Measurements from ENCODE around the gene PITPNM1.
"Not testable (repeated sequence)": the region's sequence is repeated elsewhere in the genome, so short reads cannot be mapped to it uniquely, and the experiment has no call there.

PITPNM1 gene

DNA sequence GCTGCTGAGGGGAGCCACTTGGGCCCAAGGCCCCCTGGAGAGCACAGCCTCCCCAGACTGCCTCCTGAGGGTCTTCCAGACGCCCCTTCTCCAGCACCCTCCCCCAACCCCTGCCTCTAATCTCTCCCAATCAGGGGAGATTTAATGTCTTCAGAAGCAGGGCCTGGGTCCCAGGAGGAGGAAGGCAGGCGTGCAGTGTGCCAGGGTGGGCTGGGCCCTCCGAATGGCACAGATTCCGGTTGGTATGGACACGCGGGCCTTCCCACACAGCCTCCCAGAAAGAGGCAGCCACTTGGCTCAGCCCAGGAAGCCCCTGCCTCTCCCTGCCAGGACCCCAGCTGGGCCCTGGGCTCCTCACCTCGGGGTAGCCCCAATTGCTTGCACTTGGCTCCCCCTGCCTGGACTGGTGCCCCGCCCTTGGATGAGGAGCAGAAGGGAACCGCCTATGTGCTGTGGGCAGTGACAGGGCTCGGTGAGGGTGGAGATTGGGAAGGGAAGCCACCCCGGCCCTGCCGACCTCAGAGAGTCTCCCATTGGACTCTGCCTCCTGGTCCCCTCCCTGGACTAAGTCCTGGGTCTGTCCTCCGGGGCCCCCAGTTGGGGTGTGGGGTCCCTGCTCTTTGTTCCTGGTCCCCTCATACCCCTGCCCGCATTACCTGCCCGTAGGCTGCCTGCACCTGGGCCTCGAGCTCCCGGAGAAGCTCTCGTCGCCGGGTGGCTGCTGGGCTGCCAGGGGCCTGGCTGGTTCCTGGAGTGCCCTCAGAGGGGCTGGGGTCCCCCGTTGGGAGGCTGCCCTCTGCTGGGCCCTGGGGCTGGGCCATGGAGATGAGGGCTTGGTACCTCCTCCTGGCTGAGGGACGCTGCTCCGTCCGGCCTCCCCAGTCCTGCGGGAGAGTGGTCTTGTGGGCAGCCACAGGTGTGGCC lies 18.7 kb upstream of the PITPNM1 start:
- no peak for DNase-seq (ENCODE audit: low read depth)

DNA sequence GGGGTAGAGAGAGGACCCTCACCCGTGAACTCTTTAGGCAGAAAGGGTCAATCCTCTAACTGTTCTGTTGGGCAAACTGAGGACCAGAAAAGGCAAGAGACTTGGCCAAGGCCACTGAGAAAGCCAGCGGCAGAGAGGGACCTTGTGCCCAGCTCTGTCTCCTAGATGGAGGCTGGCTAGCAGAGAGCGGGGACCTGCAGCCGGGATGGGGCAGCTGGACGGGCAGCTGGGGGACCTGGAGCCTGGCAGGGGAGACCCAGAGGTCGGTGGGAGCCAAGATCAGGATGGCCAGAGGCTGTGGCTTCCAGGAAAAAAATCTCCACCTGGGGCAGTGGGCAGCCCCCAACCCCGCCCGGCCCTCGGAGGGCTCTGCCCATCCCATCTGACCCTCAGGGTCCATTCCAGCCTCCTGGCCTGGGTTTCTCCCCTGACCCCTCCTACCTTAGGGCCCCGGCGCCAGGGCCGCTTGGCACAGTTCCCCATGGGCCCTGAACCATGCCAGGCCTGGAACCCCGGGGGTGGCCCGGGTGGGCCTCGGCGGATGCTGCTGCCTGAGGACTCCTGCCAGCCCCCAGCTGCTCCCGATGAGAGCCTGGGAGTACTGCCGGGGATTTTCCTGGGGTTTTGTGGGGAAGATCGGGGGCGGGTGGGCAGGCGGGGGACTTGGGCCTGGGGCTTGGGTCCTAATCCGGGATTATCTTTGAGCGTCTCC lies 17.8 kb upstream of the PITPNM1 start, which contains the start of gene CABP2:
Gene CABP2, minus strand, starts transcription at position 603 of the 712 bp plus-strand sequence. Its CDS starts 120 bp downstream, at position 483.
- DNase-seq (ENCODE audit: low read depth), result no peak

DNA sequence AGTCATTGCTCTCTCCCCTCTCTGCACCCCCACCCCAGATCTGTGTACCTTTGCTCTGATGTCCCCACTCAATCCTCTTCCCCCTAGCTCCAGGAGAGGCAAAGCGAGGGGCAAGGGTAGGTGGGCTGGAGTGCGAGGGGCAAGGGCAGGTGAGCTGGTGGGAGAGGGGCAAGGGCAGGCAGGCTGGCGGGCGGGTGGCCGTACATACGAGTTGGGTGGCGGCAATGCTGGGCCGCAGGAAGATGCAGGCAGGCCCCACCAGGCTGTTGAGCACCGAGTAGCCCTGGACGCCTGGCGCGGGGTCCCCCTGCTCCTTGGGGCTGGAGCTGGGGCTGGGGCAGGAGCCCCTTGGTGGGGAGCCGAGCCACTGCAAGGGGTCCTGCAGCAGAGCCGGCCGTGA lies 17.2 kb upstream of the PITPNM1 start:
- DNase-seq (ENCODE audit: low read depth), result no peak

DNA sequence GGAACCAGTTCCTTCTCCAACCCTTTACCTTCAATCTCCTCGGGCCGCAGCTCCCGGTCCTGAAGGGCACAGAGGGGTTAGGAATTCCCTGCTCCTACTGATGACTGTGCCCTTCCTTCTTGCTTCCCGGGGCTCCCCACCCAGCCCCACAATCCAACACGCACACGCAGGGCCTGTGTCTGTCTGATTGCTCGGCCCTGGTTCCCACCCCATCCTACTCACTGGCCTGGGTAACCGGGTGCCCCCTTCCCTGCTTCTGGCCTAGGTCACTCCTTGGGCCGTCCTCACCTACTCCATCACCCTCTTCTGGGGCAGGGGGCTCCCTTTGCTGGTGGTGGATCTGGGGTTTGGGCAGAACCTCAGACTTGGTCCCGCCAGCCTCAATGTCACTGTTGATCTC lies 16.8 kb upstream of the PITPNM1 start:
- no peak for DNase-seq (ENCODE audit: low read depth)

DNA sequence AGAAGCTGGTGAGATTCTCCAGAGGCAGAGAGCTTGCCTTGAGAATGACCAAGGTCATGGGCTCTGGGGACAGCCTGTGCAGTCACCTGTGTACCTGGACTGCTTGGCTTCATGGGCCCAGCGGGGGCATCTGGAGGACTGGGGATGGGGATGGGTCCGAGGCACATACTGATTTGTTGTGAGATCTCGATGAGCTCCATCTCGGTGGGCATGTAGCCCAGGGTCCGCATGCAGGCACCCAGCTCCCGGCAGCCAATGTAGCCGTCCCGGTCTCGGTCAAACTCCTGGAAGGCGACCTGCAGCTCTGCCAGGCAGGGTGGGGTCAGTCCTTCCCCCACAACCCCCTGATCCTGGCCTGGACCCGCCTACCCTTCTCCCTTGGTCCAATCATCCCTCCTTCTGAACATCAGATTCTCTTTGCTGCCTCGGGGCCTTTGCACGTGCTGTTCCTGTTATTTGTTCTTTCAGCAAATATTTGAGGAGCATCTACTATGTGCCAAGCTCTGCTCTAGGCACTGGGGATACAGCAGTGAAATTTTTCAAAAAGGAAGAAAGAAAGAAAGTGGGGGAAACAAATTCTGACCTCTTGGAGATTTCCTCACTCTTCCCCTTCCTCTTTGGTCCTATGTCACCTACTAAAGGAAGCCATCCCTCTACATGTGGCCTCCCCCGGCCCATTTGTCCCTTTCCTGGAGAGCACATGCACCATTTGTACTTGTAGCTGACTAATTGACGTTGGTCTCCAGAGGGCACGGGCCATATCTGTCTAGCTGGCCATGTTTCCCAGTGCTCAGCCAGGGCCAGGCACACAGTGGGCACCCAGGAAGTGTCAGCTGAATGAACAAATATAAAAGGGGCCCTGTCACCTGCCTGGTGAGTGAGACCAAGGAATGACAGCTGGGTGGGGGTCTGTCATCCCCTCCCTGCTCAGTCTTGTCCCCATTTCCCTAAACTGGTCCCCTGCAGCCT lies 16.0 kb upstream of the PITPNM1 start:
- no peak for DNase-seq (ENCODE audit: low read depth)

DNA sequence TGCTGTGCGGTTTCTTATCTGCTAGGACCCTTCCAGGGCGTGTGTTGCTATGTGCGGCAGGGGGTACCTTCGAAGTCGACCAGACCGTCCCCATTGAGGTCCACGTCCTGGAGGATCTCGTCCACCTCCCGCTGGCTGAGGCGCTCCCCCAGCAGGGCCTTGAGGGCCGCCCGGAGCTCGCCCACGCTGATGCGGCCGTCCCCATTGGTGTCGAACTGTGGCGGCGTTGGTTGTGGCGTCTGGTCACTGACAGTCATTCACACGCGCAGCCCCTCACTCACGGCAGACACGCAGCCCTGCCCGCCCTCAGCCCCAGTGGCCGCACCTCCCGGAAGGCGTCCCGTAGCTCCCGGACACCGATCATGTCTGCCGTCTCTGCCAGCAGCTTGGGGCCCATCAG lies 14.6 kb upstream of the PITPNM1 start:
- no peak for DNase-seq (ENCODE audit: low read depth)

DNA sequence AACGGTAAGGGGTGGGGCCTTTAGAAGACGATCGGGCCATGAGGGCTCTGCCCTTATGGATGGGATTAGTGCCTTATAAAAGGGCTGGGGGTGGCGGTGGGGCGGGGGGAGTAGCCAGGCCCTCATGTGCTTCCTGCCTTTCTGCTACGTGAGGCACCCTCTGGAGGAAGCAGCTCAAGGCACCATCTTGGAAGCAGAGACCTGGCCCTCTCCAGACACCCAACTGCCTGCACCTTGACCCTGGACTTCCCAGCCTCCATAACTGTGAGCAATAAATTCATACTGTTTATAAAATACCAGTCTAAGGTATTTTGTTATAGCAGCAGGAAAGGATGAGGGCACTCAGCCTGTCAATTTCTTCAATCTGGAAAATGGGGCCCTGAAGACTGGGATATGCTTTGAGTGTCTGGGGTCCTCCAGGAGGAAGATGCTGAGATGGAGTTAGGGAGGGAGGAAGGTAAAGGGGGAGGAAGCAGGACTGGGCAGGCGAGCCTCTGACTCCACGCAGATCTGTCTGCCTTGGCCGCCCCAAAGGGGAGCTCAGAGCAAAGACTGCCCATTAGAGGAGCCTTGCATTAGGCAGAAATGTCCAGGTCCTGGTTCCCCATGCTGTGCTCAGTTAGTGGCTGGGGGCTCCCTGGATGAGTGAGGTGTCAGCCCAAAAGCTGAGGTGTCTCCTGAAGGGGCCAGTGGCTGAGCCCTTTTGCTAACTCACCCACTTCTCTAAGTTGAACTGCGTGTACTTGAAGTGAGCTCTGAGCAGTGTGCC lies 12.8 kb upstream of the PITPNM1 start:
- no peak for DNase-seq (ENCODE audit: low read depth)

DNA sequence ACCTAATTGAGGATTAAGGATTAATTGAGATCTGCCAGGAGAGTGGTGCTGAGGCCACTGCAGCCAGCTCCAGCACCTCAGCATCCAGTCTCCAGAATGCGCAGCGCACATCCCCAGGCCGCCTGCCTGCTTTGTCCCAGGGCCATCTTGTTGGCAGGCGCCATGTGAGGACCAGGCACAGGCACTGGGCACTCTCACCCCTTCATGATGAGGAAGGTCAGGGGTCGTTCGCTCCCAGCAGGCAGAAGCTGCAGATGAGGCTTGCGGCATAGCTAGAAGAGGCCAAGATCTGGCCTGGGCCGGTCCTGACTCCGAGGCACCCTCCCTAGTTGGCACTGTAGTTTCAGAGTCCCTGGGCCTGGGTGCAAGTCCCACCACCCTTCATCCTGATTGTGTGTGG lies 11.6 kb upstream of the PITPNM1 start:
- no peak for DNase-seq (ENCODE audit: low read depth)

DNA sequence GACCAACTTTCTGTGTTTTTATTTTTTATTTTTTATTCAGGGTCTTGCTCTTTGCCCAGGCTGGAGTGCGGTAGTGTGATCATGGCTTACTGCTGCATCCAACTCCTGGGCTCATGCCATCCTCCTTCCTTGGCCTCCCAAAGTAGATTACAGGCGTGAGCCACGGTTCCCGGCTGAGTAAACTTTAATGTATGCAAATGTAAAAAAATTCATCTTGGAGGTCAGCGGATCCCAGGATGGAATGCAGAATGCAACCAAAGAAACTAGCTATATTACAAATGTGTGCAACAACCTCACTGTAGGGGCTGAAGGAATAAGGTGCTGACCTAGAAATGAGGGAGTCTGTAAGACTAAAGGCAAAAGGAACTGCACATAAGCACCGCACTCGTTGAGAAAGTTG lies 9.0 kb upstream of the PITPNM1 start:
- no peak for DNase-seq (ENCODE audit: low read depth)

DNA sequence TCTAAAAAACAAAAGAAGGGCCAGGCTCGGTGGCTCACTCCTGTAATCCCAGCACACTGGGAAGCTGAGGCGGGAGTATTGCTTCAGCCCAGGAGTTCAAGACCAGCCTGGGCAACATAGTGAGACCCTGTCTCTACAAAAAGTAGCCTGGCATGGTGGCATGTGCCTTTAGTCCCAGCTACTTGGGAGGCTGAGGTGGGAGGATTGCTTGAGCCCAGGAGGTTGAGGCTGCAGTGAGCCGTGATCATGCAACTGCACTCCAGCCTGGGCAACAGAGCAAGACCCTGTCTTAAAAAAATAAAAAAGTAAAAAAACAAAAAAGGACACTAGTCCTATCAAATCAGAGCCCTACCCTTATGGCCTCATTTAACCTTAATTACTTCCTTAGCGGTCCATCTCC lies 6.4 kb upstream of the PITPNM1 start:
- DNase-seq (ENCODE audit: low read depth), result not testable (repeated sequence)

DNA sequence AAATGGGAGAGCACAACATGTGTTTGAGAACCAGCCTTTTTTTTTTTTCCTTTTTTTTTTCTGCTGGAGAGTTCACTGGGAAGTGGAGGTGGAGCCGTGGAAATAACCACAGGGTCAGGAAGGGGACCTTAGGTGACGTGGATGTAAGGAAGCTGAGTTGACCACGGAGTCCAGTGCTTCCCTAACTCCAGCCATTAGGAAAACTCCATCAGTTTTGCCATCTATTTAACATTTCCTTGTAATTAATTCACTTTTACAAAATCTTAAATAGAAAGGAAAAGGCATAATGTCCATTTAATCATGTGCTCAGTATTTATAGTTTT lies 4.8 kb upstream of the PITPNM1 start:
- no peak for DNase-seq (ENCODE audit: low read depth)

DNA sequence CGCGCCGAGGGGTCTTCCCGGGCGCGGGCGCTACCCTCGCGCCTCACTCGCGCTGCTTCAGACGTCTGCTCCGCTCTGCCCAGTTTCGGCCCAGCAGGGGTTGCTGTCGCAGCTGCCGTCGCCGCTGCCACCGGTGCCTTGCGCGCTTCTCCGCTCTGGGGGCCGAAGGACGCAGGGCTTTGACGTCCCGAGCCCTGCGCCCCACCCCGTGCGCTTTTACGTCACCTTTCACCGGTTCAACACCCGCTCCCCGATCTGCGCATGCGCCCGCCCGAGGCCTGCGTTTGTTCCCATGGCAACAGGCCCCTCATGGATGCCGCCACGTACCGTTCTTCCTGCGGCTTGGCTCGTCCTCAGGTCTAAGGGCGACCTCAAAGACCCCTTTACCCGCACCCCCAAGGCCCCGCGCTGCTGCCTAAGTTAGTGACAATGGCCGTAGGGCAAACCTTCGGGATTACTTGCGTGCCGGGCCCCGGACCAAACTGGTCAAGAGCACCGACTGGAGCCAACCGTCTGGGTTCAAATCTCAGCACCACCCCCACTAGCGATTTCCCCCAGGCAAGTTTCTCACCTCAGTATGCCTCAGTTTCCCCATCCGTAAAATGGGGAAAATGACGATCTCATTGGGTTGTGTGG lies 3.4 kb upstream of the PITPNM1 start:
- peak; percentile 98 for DNase-seq (ENCODE audit: low read depth)

DNA sequence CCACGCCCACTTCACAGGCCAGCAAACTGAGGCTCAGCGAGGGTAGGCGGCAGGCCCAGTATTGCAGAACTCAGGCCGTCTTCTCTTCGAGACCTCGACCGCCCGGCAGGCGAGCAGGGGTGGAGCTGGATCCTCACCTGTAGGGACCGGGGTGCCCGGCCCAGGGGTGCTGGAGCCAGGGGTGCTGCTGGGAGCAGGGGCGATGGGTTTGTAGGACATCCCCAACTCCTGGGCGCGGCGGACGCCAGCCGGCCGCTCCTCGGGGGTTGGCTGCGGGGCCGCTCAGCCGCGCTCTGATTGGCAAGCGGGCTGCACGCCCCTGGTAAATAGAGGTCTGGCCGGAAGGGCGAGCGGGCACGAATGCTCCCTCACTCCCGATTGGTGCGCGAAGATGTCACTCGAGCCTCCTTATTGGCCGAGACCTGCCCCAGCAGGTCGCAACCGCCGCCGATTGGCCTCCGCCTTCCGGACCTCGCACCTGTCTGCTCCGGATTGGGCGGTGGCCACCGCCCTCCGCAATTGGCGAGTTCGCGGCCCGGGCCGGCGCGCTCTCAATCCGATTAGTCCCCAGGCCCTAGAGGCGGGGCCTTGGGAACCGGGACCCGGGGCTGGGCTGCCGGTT lies 2.8 kb upstream of the PITPNM1 start, which contains the start of gene CDK2AP2:
Gene CDK2AP2, minus strand, starts transcription at position 299 of the 622 bp plus-strand sequence. Its CDS starts 80 bp downstream, at position 219.
- DNase-seq (ENCODE audit: low read depth), result peak; percentile 98

DNA sequence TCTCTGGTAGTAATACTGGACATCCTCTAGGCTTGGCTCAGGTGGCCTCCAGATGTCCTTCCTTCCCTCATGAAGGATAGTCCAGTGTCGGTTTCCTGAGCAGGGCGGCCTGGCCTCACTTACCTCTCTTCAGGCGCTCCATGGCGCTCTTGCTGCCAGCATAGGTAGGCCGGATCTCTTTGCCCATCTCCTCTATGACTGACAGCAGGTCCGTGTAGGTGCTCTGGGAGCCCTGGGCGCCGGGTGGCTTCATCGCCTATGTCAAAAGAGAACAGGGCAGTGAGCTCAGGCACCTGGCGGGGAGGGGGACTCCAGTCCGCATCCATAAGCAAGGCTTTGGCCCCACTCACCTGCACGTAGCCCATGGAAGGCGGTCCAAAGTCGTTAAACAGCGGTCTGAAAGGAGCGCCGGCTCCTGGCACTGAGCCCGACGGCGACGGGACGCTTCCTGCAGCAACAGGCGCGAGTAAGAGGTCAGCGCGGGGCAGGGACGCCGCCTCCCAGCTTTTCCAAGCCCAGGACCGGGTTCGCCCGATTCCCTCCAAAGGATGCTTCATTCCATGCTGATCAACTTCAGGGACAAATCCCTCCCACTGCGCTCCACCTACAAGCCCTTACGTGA lies 2.2 kb upstream of the PITPNM1 start:
- no peak for DNase-seq (ENCODE audit: low read depth)

DNA sequence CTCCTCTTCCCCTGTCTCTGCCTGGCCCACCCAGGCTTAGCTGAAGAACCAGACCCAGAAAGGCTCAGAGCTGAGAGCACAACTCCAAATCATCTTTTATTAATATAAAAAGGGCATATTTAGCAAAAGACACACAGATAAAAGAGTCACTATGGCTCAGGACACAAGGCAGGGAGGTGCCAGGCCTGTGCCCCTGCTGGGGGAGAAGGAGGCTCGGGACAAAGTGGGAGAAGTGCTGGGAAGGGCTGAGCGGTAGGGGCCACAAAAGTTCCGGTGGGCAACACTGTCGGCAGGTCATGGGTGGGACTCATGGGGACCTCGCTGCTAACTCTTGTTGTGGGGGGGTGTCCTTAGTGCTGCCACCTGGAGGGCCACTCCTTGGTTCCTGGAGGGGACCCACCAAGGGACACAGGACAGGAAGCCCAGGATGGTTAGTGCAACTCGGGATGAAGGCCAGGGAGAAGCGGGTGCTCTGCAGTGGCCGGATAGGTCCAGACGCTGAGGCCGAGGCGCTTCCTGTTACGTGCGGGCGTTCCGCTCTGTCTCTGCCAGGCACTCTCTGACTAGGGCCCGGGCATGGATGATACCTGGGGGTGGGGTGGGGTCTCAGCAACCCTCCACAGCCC lies 1.4 kb upstream of the PITPNM1 start:
- DNase-seq (ENCODE audit: low read depth), result no peak

DNA sequence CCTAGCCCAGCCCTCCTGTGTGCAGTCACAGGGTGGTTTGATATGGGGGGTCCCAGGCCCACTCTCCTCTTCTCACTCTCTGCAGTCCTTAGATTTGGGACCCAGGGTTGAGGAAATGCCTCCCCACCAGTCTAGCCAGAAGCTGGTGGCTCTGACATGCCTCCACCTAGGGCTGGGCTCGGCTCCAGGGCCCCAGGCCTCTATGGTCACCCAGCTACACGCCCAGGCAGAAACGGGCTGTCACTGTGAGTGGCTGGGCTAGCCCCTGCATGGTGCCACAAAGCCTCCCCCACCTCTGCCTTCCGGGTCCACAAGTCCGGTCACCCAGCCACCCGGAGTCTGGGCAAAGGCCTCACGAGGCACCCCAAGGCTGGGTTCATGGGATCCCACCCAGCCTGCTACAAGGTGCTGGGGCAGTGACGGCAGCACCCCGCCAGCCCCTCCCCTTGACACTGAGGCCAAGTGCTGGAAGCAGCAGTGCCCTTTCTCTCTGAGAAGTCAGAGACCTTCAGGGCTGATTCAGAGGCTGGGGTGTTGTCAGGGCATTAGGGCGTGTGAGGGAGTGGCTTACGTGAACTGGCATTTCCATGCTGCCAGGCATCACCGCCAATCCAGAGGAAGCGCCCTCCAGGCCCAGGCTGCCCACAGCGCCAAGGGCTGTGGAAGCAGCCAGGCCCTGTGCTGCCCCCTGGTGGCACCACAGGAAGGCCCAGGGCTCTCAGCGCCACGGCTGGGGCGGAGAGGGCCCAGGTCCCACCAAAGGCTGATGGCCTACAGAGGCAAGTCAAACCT lies 638 bp upstream of the PITPNM1 start:
- DNase-seq (ENCODE audit: low read depth), result peak; percentile 85

DNA sequence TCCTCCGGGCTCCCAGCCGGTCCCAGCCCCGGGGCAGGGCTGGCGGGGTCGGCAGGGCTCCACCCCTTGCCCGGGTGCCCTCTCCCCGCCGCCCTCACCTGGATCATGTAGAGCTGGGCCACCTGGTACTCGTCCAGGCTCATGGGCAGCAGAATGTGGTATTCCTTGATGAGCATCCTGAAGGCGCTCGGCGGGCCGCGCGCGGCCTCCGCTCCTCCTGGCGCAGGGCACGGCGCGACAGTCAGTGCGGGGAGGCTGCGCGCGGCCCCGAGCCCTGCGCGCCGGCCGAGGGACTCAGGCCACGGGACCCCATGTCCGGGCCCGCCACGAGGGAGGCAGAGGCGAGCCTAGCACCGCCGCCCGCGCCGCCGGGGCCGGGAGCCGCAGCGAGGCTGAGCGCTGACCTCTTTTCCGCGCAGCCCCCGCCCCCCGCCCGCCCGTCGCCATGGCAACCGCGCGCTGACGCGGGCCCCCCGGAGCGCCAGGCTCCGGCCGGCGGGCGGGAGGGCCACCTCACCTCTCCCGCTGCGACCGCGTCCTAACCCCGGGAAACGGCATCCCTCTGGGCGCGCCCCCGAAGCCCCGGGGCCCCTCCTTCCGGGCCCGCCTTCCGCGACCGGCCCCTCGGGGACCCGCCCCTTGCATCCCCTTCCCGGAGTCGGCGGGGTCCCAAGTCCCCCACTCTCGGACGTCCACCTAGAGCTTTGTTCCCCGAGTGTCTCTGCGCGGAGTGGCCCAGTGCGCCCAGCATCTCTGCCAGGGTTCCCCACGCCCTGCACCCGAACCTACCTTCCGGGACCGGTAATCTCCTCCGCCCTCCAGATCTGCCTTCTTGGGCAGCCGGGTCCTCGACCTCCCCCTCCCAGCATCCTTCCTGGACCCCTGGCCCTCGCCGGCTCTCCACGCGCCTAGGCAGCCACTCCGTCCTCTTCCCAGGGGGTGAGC lies 886 bp downstream of the PITPNM1 start:
- DNase-seq (ENCODE audit: low read depth), result peak; percentile 16
